ENCODE measurements around the gene RCHY1.

Gene RCHY1

DNA sequence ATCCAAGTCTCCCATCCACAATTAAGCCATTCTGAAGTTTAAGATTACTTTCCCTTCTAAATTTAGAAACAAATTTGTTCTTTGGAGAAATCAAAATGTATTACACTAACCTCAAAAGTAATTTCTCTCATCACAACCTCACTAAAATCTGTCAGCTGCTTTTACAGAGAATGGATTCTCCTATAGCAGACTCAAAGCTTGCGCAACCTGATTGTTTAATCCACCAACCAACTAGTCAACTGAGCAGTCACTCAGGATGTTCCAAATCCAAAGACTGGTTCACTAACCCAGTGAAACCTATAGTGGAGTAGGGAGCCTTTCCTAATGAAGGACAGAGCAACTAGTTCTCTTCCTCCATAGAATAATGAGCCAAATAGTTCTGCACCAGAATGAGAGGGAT, 44.3 kb downstream of the RCHY1 start:
- no peak overlapping the region for H3K4me3 ChIP-seq (ENCODE audit: low read length)
- DNase-seq (ENCODE audit: low read depth, low spot score), result no peak

GRCh38 chr4:75457365-75457764, 56.8 kb downstream of the RCHY1 start:
- no peak overlapping the region for H3K4me3 ChIP-seq (ENCODE audit: low read length)
- no peak for DNase-seq (ENCODE audit: low read depth, low spot score)

- no peak overlapping the region for H3K4me3 ChIP-seq (ENCODE audit: low read length)
- DNase-seq (ENCODE audit: low read depth, low spot score), result no peak
These were observed 80.1 kb downstream of the RCHY1 start for GRCh38 chr4:75434105-75434504.

DNA sequence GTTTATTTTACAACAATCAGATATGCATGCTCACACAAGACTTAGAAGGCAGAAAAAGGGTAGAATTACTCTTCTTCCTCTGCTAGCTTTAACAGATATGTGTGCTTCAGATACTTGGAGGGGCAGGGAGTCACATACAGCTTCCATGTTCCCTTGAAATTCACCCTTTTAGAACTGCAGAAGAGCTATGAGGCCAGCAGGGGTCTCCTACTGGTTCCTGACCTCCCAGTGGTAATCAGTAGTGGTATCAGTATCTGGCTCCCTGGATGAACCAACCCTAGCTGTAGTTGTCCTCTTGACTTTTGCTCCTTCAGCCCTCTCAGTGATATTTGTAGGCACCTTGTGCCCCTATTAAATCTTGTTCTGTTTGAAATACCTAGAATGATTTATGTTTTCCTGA, 81.5 kb downstream of the RCHY1 start:
- DNase-seq (ENCODE audit: low read depth, low spot score), result peak; percentile 32
- no peak overlapping the region for H3K4me3 ChIP-seq (ENCODE audit: low read length)

DNA sequence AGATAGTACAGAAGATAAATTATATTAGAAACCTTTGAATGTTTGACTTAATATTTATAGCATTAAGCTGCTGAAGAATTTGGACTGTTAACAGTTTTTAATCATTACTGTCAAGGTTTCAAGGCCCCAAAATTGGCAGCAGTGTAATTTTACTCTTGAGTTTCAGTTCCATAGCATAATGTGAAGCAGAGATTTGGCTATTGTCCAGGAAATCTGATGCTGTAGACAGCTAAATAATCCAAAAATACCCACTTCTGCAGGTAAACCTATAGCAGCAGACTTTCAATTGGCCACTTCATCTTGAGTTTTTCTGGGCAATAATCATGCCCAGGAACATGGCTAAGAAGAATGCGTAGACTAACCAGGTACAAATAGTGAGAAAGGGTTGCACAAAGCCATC, 85.0 kb downstream of the RCHY1 start:
- no peak for DNase-seq (ENCODE audit: low read depth, low spot score)

More for the DNA sequence above, 85.0 kb downstream of the RCHY1 start:
- no peak overlapping the region for H3K4me3 ChIP-seq (ENCODE audit: low read length)

All from Jurkat, Clone E6-1 (cell line).